ENCODE data around the gene EEF1A1.

DNA sequence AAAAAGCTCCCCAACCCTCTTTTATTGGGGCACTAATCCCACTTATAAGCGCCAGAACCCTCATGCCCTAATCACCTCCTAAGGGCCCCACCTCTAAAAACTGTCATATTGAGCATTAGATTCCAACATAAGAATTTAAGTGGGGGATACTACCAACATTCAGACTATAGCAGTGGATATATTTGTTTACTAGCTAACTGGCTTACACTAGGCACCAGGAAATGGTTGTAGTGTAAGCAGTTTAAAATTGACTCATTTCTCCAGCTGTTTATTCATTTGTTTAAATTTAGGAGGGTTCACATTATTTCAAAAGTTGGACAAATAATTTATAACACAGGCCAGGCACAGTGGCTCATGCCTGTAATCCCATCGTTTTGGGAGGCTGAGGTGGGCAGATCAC, 36.4 kb downstream of the EEF1A1 start:
- TF ChIP-seq EZH2 (IDR thresholded peaks at IDR 0.05; ENCODE audit: insufficient read depth, poor library complexity, severe bottlenecking): no peak
- no peak for TF ChIP-seq EZH2phosphoT487 (IDR thresholded peaks at IDR 0.05; ENCODE audit: insufficient read depth, low read depth)
